GM18868 (cell line): ENCODE results near the gene FAF1.

ENCODE experiments used
- ATAC-seq: cut with Tn5 transposase; IDR thresholded peaks from one replicate; pipeline ENCODE4 v1.9.1; 2021; ENCODE audit warnings: mild to moderate bottlenecking, moderate library complexity; ENCODE audit not compliant: unreplicated experiment

Gene FAF1

DNA sequence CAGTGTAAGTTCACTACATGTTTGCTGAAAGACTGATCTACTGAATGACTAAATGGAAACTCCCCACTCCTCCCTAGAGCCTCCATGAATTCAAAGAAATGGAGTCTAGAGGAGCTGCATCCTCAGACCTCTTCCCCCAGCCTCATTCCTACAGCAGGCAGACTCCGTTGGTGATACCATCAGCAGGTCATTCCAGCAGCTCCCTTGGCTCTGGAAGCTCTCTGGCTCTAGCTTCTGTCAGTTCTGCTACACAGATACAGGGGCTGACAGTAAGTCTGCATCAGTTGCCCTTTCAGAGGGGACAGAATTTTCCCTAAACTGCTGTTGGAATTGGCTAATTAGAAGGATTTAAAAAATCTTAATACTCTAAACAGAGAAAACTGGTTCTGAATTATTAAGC lies 505.2 kb downstream of the FAF1 start:
- peak; percentile 41 for ATAC-seq

DNA sequence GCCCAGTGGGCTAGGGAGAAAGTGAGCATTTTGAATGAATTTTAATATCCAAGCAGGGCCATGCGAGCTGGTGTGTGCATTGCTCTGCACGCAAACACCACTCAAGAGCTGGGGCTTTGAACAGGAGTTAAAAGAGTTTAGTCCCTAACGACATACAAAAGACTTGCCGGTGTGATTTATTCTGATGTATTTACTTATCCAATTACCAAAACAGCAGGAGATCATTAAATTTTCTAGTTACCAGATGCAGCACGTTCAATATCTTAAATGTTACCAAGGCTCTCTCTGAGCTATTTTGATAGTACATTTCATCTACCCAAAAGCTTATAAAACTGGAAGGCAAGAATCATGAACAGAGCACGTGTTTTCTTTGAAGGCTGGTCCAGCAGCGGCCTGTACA lies 506.8 kb downstream of the FAF1 start:
- no peak for ATAC-seq

DNA sequence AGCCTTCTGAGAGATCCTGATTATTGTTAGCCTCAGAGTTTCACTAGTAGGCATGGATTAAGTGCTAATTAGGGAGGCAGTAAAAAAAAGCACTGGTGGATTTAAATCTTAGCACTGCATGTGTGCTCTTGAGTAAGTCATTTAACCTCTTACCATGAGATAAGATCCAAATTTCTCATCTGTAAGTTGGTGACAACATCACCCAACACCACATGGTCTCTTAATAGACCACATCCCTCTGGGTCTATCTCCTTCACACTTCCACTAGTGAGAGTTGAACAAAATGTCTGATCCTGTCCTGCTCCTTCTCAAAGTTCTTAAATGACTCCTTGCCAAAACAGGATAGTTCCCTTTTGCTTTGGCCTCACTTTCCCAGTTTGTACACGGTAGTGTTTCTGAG lies 507.4 kb downstream of the FAF1 start:
- no peak for ATAC-seq

DNA sequence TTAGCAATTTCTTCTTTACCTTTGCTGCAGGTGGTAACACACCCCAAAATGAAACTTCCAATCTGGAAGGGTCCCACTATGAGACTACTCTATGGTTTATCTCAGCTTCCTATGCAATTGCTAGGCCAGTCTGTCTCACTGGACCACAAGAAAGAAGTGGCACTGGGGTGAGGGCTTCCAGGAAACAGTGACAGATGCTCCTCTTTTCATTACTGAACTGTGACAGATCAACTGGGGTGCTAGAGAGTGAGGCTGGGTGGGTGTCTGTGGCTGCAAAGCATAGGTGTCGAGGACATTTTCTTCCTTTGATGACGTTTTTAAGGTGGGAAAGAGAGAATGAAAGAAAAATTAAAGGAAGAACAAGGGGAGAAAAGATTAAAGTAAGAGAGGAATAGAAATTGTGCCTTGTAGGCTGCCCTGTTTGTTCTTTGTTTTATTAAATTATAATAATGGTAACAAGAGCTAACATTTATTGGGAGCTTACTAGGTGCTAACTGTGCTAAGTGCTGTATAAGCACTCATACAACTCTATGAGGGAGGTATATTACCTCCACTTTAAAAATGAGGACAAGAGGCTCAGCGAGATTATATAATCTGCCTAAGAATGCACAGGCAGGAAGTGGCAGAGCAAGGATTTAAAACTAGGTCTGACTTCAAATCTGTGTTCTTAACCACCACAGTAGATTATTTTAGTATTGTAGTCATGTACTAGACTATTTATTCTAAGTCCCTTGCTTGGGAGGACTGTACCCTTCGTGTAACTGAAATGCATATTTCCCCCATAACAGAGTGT lies 509.0 kb downstream of the FAF1 start:
- no peak for ATAC-seq

DNA sequence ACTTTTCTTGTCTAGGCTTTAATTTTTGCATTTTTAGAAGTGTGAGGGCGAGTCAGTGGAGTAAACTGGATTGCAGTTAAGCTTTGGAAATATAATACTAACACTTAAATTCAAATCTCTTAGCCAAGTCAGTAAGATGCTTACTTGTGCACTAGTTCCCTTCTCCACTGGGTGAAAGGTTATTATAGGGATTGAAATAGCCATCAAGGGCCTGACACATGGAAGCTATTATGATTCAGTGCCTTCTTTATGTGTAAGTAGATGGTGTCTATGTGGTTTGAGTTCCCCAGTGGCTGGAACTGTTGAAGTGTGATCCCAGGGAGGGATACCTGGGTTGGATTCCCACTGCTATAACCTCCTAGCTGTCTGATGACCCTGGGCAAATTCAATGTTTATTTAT lies 512.1 kb downstream of the FAF1 start:
- ATAC-seq: no peak

DNA sequence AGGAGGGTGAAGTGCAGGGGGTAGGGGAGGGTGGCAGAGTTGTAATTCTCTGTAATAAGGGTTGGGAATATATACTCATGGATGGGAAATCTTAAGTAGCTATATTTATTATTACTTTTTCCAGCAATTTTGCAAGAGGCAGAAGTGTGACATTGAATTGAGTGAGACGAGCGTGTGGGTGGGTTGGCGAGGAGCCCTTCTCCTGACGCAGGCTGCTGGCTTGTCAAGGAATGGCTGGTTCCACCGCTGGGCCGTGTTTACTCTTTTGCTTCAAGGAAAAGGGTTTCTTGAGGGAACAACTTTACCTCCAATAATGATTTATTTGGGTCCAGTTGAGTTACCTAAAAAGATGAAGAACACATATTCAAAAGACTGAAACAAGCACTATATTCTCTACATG lies 518.9 kb downstream of the FAF1 start:
- ATAC-seq: no peak

DNA sequence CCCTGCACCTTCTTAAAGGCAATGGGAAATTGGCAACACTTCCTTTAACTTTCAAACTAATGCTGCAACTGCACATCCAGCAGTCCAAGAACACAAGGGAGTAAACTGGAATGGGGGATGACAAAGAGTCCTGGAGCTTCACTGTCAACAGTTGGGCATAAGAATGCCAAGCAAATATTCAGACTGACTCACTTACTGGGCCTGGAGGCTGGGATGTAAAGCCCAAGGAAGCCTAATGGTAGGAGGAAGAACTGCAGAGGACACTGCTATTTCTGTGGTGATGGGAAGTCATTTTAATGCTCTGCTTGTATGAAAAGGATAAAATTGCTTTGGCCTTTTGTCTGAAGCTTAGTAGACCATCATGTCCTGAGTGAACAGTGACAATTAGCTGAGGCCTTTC lies 521.1 kb downstream of the FAF1 start:
- no peak for ATAC-seq

GRCh38 chr1:50436489-50436888 lies 523.6 kb downstream of the FAF1 start:
- ATAC-seq: no peak

DNA sequence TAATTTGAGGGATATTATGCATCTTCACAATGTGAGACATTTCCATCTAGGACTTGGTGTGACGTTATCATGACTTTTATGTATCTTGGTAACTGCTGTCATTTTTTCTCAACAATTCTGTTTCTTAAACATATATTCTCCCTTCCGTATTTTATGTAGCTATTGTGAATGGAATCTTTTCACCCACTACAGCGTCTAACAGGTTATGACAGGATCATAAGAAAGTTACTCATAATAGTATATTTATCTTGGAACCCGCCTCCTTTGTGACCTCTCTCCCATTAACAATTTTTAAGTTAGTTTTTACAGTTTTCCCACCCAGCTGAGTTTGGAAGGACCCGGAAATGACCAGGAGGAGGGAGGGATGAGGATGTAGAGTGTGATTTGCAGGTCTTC lies 530.1 kb downstream of the FAF1 start:
- no peak for ATAC-seq

GRCh38 chr1:50427818-50428779 lies 532.0 kb downstream of the FAF1 start:
- no peak for ATAC-seq

DNA sequence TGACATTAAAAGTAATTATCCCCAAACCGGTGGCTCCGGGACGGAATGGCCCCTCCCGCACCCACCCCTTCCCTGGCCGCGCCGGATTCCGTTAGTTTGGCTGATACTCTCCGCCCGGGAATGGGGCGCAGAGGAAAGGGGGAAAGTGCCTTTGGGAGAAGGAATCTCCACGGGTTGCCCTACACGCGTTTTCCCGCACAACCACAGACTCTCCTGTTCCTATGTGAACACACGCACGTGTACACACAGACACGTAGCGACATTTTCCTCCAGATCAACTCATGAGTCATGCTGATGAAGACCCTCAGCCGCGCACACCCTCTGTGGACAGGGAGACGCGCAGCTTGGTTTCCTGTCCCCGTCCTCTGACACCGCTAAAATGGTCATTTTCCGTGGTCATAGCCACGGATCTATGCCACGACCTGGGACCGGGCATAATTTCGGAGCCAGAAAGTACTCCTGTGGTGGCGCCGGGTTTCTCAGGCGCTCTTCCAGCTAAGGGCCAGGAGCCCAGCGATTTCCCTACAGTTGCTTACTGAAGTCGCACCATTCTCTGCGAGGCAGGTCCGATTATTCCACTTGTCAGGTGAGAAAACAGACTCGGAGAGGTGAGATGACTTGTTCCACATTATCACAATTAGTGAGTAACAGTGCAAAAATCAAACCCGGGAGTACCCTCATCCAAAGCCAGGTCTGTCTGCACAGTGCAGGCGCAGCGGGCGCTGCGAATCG lies 532.8 kb downstream of the FAF1 start:
- ATAC-seq: no peak

DNA sequence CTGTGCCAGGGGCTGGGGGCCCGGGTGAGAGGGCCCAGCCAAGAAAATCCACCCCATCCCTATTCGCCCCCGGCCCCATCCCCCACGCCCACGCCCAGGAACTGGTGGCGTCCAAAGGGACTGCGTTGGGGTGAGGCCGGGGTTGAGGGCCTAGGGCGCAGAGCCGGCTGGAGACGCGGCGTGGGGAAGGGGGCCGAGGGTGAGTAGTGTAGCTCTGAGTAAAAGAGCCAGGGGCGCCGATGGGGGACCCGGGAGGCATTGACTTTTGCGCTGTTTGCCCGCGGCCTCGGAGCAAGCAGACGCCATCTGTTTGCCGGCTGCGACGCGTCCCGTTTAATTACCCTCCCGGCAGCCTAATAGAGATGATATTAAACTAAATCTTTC lies 533.4 kb downstream of the FAF1 start:
- no peak for ATAC-seq

DNA sequence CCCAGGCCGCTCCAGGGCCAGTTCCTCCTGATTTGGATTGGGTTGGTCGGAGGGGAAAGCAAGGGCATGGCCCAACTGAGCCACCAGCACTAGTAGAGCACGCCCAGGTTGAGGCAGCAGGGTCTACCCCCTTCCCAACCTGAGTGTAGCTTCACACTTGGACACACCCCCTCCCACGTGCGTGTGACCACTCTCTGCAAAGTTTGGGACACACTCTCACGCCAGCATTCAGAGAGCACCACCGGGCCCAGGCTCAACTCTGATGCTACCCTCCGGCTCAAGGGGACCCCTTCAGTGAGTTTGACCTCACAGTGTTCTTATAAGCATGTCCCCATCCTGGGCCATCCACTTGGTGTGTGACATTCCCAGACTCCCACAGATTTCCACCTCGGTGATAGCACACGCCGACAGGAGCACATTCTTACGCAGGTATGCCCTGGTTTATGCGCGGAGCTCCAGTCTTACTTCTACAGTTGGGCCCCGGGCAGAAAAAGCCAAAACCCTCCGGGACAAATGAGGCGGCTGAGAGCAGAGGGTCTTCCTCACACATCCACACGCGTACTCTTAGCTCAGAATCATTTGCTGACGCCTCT lies 533.9 kb downstream of the FAF1 start:
- ATAC-seq: no peak

DNA sequence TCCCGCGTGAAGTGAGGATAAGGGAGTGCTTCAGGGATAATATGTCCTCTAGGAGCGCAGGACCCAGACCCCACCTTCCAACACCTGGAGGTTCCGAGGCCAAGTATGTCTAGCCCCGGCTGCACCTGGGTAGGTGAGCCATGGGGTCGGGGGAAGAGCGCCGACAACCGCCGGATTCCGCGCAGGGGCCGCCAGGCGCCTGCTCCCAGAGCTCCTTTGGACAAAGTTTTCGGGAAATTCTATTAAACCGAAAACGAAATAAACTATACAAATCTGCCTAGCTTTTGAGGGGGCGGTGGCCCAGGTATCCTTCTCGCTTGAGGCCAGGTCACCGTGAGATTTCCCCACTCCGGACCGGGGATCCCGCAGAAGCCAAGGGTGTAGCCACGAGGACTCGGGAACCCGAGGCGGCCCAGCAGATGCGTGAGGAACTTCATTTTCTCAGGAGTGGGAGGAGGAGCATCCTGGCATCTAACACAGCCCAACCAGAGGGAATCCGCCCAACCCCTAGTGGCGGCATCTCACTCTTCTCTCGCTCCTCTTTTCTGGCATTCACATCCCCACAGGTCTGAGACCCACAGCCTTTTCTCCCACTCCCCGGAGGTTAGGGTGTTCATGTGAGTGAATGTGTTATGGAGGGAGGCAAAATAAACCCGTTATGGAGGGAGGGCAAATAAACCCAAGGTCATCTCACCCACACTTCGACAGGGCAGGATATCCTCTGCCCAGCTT lies 534.5 kb downstream of the FAF1 start:
- ATAC-seq: no peak

GRCh38 chr1:50424884-50425375 lies 535.1 kb downstream of the FAF1 start:
- no peak for ATAC-seq

DNA sequence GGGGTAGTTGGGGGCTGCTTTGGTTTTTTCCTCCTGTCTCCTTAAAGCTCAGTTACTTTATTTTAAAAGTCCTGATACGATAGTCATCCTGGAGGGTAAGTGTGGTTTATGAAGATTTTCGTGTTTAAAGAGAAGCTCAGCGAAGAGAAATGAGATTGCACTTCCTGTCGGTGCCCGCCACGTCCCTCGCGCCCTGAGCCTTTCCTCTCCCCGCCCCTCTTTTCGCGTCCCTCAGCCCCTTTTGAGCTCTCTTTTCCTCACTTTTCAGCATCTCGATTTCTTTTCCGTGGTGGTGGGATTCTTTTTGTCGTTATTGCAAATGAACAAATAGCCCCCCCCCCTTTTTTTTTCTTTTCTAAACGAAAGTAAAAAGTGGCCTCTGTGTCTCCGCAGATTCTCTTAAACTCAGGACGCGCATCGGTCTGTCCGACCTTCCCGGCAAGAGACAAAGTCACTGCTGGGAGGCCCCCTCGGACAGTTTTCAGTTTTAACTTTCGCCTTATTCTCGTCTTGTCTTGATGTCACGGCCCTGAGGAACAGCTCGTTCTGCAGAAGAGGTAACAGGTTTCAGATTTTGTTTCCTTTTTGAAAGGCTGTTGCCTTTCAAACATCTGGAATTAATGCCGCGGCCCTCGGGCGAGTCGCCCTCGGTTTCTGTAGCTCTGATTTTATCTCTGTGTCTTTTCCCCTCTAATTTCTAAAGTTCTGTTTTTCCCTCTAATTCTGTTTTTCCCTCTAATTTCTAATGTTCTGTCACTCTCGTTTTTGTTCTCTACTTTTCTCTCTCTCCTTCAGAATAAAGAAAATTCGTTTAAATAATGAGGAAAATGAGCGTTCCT lies 535.8 kb downstream of the FAF1 start:
- ATAC-seq: no peak

DNA sequence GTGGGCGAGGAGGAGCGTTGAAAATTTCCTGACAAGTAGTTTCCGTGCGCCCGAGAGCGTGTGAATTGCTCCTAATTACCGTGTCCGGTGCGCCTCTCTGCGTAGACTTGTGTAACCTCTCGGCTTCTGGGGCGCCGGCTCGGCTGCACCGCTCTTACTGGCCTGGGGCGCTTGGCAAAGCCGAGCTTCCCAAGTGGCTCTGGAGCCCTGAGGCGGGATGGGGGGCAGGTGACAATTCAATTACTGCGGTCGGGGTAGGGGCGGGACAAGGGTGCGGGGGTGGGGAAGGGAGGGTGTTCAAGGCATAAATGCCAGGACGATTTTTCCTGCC lies 536.4 kb downstream of the FAF1 start:
- no peak for ATAC-seq

GRCh38 chr1:50422946-50423669 lies 537.0 kb downstream of the FAF1 start, which contains the start of gene DMRTA2:
DMRTA2 (minus strand) TSS chr1:50423443; CDS start chr1:50421536, 1,907 bp downstream.
- ATAC-seq: no peak

GRCh38 chr1:50422675-50422945 lies 537.5 kb downstream of the FAF1 start:
- no peak for ATAC-seq
